Stimulated activated CD4-positive, alpha-beta T cell treated with anti-CD3 and anti-CD28 coated beads, Interleukin-1b, Interleukin-23, amount 100 ng/mL, for 24 hours (primary cell): ENCODE results near the gene TLE5.
A peak's percentile ranks its signal among the peaks of the same experiment; 100 is the strongest.
"Not testable (repeated sequence)": the region's sequence is repeated elsewhere in the genome, so short reads cannot be mapped to it uniquely, and the experiment has no call there.

Source experiments
- DNase-seq, 4 experiments: peaks; one replicate each; pipeline ENCODE4 v3.0.0-alpha.2; 2020; ENCODE audit warnings: low read depth in 4 of 4, low spot score in 1 of 4

Gene TLE5

DNA sequence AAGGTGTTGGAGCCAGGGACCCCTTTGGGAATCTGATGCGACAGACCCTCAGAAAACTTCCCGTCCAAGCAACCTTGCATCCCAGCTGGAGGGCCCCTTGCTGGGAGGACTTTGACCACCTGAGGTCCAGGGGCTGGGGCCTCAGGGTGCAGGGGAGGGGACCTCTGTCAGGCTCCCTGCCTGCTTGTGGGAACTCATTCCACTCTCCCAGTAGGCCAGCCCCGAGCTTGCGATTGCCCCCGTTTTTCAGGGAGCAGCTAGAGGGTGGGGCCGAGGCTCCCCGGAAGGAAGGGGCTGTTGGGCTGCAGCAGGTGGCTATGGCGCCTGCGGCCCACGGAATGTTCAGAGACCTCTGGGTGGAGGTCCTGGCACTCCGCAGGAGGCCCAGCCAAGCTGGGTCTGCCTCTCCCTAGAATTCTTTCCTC lies 34.6 kb upstream of the TLE5 start:
- DNase-seq: no peak

DNA sequence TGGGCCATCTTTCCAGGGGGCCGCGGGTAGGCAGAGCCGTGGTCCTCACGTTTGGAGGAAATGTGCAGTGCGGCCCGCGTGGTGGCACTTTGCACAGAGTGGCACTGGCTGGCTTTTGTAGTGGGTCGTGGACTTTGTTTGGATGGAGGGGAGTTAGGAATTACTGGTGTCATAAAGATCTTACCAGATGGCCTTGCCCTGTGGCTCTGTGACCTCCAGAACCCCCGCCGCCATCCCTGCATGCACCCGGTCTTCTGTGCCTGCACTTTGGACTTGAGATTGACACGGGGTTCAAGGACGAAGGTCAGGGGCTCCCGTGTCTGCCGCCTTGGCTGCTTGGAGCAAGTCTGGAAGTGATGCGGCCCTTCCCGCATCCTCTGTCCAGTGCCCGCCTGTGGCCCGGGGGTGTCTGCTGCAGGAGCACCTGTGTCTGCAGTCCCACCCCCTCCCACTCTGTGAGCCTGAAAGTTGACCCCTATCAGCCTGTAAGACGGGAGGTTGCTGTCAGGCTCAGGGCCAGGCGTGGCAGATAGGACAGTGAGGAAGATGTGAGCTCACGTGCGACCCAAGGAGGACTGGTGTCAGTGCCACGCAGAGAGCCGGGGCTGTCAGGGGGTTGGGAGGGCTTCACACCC lies 34.1 kb upstream of the TLE5 start:
- no peak for DNase-seq

DNA sequence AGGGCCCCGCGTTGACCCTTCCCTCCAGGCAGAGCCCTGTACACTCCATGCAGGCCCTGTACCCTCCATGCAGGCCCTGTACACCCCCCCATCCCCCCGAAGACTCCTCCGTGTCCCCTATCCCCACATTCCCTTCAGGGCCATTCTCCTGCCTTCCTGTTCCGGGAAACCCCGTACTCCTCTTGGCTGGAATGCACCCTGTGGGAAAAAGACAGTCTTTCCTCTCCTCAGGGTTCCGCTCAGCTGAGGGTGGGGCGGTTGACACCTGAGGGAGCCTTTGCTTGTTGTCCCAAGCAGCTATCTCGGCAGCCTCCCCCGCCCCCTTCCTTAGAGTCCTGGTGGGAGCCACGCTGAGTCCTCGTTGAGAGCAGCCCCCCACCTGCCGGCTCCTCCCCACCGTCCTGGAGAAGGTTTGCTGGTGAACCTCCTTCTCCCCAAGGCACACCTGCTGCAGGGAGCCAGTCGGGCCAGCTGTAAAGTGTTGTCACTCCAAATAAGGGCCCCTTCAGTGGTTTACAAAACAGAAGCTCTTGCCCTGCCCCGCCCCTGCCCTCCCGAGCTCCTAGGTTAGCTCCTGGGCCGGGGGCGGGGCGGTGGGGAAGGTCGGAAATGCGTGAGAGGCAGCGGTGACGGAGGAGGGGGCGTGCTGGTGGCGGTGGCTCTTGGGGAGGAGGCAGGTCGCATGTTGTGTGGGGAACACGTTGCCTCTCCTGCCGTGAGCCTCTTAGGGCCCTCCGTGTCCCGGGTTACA lies 33.3 kb upstream of the TLE5 start:
- DNase-seq: peak in 2 of 4 experiments; percentile 10 to 45

DNA sequence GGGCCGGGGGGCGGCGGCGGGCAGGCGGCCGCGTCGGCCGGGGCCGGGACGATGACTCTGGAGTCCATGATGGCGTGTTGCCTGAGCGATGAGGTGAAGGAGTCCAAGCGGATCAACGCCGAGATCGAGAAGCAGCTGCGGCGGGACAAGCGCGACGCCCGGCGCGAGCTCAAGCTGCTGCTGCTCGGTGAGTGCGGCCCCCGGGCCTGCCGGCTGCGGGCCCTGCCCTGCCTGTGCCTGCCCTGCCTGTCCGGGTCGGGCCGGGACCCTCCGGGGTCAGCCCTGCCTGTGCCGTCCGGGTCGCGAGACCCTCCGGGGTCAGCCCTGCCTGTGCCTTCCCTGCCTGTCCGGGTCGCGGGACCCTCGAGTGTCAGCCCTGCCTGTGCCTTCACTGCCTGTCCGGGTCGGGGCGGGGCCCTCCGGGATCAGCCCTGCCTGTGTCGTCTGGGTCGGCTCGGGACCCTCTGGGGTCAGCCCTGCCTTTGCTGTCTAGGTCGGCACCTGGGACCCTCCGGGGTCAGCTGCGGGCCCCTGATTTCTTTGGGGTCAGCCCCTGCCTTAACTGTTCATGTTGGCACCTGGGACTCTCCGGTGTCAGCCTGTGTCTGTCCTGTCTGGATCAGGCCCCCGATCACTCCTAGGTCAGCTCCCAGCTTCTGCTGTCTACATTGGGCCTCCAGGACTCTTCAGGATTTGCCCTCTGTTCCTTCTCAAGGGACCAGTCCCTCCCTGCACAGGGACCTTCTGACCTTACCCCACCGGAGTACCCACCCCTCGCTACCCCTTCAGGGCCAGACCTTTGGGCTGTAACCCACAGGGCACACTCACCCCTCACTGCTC lies 32.5 kb upstream of the TLE5 start:
- DNase-seq: peak in 1 of 4 experiments; percentile 15

DNA sequence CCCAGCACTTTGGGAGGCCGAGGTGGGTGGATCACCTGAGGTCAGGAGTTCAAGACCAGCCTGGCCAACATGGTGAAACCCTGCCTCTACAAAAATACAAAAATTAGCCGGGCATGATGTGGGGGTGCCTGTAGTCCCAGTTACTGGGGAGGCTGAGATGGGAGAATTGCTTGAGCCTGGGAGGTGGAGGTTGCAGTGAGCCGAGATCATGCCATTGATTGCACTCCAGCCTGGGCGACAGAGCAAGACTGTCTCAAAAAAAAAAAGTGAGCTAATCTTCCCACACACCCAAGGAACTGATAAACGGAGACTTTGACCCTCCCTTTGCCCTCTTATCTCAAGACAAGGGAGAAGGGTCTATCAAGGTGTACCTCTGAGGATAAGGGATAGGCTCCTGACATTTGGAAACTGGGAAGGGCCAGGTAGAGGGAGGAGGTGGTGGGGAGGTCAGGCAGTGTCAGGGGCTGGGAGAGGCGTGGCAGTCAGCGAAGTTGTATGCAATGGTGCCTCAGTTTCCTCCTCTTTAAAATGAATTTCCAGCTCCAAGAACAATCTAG lies 27.1 kb upstream of the TLE5 start:
- not testable (repeated sequence) for DNase-seq

DNA sequence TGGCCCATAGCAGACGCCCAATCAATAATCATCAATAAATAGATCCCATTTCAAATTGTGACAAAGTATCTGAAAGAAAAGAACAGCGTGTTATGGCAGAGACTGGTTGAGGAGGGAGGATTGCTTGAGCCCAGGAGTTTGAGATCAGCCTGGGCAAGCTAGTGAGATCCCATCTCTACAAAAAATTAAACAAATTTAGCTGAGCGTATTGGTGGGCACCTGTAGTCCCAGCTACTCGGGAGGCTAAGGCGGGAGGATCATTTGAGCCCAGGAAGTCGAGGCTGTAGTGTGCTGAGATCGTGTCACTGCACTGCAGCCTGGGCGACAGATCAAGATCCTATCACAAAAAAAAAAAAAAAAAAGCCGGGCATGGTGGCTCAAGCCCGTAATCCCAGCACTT lies 25.5 kb upstream of the TLE5 start:
- DNase-seq: no peak

DNA sequence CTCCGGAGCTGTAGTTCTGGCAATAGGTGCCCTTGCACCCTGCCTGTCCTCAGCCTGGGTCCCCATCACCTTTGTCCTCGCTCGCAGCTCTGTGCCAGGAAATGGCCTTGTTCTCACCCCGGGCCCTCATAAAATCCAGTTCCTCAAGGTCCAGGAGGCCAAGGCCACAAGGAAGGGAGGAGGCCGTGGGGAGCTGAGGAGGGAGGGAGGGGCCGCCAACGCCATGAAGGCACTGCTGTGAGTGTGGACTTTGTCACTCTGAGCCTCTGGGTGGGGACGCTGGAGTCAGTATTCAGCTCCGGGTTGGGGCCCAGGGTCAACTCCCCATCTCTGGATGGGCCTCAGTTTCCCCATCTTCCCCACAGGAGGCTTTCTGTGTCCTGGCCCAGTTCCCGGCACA lies 22.6 kb upstream of the TLE5 start:
- no peak for DNase-seq

DNA sequence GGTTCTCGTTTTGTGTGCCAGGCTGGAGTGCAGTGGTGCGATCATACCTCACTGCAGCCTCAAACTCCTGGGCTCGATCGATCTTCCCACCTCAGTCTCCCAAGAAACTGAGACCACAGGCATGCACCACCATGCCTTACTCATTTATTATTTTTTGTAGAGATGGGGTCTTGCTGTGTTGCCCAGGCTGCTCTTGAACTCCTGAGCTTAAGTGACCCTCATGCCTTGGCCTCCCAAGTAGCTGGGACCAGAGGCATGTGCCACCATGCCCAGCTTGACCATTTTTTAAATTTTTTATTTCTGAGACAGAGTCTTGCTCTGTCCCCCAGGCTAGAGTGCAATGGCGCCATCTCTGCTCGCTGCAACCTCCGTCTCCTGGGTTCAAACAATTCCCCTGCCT lies 21.7 kb upstream of the TLE5 start:
- DNase-seq: no peak

DNA sequence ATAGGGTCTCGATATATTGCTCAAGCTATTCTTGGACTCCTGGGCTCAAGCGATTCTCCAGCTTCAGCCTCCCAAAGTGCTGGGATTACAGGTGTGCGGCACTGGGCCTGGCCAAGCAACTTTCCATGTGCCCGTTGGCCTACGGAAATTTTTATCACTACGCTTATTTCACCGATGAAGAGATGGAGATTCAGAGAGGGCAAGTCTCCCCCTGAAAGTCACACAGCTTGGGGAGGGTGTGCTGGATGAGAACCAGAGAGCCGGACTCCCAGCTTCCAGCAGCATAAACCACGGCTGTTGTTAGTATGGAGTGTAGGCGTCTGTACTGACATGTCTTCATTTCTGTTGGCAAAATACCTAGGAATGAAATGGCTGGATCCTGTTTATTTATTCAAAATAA lies 20.0 kb upstream of the TLE5 start:
- no peak for DNase-seq

DNA sequence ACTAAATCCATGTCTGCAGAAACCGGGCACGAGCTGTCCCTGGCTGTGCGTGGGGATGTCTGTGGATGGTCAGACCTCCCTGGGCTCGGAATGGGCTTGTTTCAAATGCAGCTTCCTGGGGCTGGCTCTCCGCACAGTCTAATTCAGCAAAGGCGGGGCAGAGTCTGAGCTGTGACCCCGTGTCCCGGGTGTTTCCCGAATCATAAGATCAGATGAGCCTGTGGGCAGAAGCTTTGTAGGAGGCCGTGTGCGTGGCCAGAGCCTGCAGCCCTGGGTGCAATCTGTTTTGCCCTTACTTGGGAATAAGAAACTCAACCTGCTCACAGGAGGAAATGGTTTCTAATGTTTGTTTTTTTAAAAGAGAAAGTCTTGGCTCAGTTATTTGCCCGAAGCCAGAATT lies 18.0 kb upstream of the TLE5 start:
- no peak for DNase-seq

DNA sequence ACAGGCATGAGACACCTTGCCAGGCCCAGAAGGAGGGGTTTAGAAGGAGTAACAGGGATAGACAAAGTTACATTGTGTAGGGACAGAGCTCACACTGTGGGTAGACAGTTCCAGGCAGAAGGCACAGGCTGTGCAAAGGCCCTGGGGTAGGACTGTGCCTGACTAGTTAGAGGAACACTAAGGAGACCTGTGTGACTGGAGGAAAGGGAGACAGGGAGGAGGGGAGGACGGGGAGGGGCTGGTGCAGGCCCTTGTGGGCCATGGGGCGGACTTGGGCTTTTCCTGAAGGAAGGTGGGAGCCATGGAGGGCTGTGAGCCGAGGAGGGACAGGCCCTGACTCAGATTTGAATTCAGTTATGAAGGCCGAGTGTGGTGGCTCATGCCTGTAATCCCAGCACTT lies 17.3 kb upstream of the TLE5 start:
- DNase-seq: no peak

DNA sequence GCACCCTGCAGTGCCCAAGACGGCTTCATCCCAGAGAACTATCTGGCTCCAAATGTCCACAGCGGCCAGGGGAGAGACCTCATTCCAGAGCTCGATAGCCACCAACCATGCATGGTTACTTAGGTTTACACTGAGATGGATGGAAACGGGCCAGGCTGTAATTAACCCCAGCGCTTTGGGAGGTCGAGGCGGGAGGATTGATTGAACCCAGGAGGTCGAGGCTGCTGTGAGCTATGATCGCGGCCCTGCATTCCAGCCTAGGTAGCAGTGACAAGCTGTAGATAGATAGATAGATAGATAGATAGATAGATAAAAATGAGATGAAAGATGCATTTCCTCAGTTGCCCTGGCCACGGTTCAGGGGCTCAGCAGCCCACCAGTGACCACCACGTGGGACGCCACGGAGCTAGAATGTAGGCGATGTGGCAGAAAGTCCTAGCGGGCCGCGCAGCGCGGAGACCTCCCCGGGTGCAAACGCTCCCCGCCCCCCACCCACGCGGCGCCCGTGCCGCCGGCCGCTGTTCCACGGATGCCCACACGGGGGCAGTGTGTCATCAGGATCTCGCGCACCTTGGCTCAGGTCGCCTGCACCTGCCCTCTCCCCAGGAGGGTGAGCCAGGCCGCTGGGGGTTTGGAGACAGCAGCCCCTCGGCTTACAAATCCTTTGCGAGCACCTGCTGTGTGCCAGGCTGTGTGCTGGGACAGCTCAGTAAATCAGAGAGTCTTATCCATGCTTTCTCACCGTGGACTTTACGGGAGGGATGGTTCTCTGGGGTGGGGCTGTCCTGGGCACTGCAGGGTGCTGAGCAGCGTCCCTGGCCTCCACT lies 13.5 kb upstream of the TLE5 start:
- peak; percentile 51 to 82 (median 61) for DNase-seq

DNA sequence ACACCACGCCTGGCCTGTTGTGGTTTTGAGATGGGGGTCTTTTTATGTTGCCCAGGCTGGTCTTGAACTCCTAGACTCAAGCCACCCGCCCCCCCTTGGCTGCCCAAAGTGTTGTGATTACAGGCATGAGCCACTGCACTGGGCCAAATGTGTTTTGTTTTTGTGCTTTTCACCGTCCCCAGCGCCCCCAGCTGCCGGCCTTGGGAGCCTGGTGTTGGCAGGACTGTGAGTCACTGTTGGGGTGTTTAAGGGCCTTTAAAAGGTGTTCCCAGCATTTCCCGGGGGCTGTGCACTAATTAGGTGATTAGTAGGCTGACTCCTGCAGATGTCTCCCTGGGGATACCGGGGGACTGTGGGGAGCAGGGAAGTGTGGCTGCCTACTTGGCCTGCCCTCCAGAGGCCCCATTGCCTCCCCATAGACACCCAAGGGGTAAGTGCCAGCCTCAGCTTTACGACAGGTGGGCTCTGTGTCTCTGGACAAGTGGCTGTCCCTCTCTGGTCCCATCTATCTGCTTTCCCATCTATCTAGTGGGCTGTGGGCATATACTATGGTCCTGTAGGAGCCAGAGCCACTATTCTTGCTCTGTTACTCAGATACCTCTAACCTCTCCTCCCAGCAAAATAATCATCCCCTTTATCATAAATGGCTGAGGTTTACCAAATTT lies 11.8 kb upstream of the TLE5 start:
- no peak for DNase-seq

DNA sequence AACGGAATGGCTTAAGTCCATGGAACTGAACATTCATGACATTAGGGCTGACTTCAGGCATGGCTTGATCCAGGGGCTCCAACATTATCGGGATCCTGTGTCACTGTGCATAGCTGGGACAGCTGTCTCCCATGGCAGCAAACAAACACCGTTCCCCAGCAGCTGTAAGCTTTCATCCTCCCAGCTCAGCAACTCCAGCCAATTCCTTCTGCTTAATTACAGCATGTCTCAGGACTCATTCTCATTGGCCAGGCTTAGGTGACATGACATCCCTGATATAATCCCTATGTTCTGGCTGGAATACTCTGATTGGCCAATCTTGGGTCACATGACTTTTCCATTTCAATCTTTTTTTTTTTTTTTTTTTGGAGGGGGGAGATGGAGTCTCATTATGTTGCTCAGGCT lies 10.9 kb upstream of the TLE5 start:
- DNase-seq: no peak

DNA sequence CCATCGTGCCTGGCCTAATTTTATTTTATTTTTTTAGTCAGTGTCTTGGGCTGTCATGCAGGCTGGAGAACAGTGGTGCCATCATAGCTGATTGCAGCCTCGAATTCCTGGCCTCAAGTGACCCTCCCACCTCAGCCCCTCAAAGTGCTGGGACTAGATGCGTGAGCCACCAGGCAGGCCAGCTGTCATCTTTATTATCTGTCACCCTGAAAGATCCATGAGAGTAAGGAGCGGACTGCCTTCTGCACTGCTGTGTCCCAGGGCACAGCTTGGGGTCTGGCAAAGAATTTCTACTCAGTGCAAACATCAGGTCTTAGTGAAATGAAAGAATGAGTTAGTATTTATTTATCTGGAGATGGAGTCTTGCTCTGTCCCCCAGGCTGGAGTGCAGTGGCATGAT lies 9.5 kb upstream of the TLE5 start:
- DNase-seq: no peak

DNA sequence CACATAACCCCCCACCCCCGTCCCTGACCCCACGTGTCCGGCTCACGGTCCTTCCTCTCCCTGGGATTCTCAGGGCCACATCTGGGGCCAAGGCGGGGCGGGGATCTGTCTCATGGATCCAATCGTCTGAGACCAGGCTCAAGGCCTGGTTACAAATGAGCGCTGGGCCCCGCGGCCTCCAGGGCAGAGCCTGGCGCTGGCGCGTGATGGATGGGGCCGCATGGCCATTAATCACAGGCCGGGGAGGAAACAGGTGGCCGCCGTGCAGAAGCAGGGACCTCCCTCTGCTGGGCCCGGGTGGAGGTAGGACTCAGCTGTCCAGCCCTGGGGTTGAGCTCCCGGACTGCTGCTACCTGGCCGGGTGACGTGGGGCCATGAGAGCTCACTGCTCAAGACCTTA lies 5.8 kb upstream of the TLE5 start:
- DNase-seq: no peak

DNA sequence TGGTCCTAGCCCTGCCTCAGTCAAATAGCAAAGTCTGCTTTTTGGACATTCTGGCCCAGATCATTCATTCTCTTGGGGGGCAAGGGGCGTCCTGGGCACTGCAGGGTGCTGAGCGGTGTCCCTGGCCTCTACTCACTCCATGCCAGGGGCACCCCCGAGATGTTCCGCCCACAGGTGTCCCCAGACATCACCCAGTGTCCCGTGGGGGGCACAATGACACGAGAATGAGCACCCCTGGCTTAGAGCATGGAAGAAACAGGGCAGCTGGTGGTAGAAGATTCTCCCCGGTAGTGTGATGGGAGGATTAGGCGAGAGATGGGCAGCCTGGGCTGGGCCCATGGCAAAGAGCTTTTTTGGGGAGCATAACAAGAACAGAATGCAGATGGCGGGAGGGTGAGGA lies 5.3 kb upstream of the TLE5 start:
- no peak for DNase-seq

DNA sequence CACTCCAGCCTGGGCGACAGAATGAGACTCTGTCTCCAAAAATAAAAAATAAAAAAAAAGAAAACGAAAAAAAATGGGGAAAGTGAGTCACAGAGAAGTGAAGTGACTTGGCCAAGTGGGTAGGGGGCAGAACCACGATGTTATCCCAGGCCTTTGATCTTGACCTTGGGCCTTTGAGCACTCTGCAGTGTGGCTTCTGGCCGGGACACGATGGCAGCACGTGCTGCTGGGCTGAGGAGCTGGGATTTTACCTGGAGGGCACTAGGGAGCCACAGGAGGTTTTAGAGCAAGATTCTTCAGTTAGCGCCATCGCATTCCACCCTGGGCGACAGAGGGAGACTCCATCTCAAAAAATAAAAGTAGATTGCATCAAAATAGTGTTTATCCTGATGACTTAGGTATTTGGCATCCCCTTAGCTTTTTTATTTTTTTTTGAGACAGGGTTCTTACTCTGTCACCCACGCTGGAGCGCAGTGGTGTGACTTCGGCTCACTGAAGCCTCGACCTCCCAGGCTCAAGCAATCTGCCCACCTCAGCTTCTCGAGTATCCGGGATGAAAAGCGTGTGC lies 4.3 kb upstream of the TLE5 start:
- no peak for DNase-seq

DNA sequence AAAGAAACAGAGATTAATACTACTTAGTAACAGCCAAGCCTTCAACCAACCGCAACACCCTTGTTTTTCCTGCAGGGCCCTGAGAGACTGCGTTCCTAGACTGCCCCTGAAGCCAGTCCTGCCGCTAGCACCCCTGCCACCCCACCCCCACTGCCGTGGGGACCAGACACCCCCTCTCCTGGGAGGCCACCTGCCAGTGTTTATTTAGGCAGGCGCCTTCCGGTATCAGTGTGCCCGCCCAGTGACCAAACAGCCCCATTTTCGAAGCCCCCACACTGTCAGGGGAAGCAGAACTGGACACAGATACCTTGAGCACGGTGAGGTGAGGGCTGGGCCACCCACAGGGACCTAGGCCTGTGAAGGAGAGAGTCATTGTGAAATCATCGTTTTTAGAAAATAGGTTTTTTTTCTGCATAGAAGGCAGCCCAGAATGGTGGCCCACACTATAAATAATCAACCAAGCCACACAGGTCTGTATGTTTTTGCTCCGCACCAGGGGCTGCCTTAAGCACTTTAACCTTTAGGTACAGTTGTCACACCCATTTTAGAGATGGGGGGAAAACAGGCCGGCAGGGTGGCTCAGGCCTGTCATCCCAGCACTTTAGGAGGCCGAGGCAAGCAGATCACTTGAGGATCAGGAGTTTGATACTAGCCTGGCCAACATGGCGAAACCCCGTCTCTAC lies 3.5 kb upstream of the TLE5 start:
- DNase-seq: no peak

DNA sequence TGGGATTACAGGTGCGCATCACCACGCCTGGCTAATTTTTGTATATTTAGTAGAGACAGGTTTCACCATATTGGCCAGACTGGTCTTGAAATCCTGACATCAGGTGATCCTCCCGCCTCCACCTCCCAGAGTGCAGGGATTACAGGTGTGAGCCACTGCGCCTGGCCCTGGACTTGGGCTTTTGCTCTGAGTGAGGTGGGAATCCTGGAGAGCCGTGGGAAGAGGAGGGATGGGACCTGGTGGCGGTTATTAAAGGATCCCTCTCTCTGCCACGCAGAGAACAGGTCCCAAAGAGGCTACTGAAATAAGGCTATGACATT lies 1.7 kb upstream of the TLE5 start:
- no peak for DNase-seq
